Skeletal muscle satellite cell (primary cell): ENCODE data around the gene SMURF2. TPM values are rescaled to one million over a fixed set of nuclear protein-coding genes. Genes with fewer than 3 reads are reported as not detected.

ENCODE experiments used
- H3K27me3 ChIP-seq: 2 replicates; pipeline ENCODE4 v1.7.0; 2013; ENCODE audit warnings: low read length; ENCODE audit not compliant: control insufficient read depth, insufficient read depth
- H3K36me3 ChIP-seq: 2 replicates; pipeline ENCODE4 v1.7.0; 2013; ENCODE audit warnings: mild to moderate bottlenecking, control low read depth, low read length; ENCODE audit not compliant: insufficient read depth
- H3K4me1 ChIP-seq: 2 replicates; pipeline ENCODE4 v1.7.0; 2013; ENCODE audit warnings: low read length; ENCODE audit not compliant: control insufficient read depth, insufficient read depth
- H3K4me2 ChIP-seq: 2 replicates; pipeline ENCODE4 v1.7.0; 2013; ENCODE audit warnings: mild to moderate bottlenecking, low read length
- H3K4me3 ChIP-seq: 2 replicates; pipeline ENCODE4 v1.7.0; 2013; ENCODE audit warnings: low read length
- H3K9ac ChIP-seq: 2 replicates; pipeline ENCODE4 v1.7.0; 2013; ENCODE audit warnings: mild to moderate bottlenecking, low read depth, low read length, moderate library complexity
- H3K9me3 ChIP-seq: replicated peaks from 2 replicates; pipeline ENCODE4 v1.7.0; 2013; ENCODE audit warnings: mild to moderate bottlenecking, control low read depth, low read length
- total RNA-seq: library from RNA; depleted of rRNA; stranded (reverse); fragments of >200 nt; gene quantifications from 2 replicates; pipeline ENCODE4 v1.2.3, GENCODE V29; 2012; rRNA removed

SMURF2 gene
- 96.6 and 129 TPM in 2 replicates for total RNA-seq

GRCh38 chr17:64661976-64662773, at the start of gene SMURF2:
TSS of gene SMURF2 (minus strand) at chr17:64662307. CDS start at chr17:64661880, 427 bp downstream.
- peaks cover 14% of the 10 kb centered on the region for H3K36me3 ChIP-seq
- peak within 1 kb of the TSS; percentile 86 for H3K4me2 ChIP-seq
- no peaks in the 10 kb centered on the region for H3K9me3 ChIP-seq
- peak within 1 kb of the TSS; percentile 97 for H3K9ac ChIP-seq
- H3K27me3 ChIP-seq = no peaks in the 10 kb centered on the region
- H3K4me3 ChIP-seq = peak within 1 kb of the TSS; percentile 97
- H3K4me1 ChIP-seq = peaks cover 29% of the 10 kb centered on the region

- Histone ChIP-seq H3K4me1 (peaks cover 49% of the 10 kb centered on the region), H3K9ac (peak overlapping the region; percentile 73)
Measured at GRCh38 chr17:64709481-64709880, 47.4 kb upstream of the SMURF2 start.

DNA sequence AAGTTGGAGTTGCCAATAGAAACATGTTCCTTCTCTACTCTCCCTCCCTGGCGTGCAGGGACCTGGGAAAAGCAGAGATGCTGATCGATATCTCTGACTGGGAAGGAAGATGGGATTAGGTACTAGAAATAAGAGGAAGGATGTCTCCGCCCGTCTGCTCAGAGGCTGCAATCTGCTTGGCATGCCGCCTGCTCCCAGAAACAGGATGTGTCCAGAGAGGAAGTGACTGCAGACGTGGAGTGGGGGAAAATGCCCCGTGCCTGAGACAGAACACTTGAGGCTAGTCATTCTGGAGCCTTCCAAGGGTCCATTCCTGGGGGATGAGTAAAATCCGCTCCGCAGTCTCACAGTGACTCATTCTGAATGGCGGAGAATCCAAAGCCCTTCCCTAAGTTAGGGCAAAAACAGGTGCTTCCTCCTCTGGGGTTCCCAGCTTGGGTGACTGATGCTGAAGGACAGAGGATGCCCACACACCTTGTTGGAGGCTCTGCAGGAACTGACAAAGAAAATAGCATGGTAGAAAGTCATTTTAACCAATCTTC, 45.0 kb upstream of the SMURF2 start:
- H3K4me1 ChIP-seq = peaks cover 38% of the 10 kb centered on the region
- H3K4me3 ChIP-seq = peak overlapping the region; percentile 51
- H3K9ac ChIP-seq = peak overlapping the region; percentile 82
- H3K27me3 ChIP-seq = no peaks in the 10 kb centered on the region
- H3K4me2 ChIP-seq = peak overlapping the region; percentile 72
- no peaks in the 10 kb centered on the region for H3K9me3 ChIP-seq
- no peaks in the 10 kb centered on the region for H3K36me3 ChIP-seq

More at GRCh38 chr17:64709481-64709880, 47.4 kb upstream of the SMURF2 start:
- Histone ChIP-seq H3K9me3 (no peaks in the 10 kb centered on the region), H3K4me2 (peak overlapping the region; percentile 42), H3K36me3 (no peaks in the 10 kb centered on the region), H3K4me3 (no peak overlapping the region), H3K27me3 (no peaks in the 10 kb centered on the region)

DNA sequence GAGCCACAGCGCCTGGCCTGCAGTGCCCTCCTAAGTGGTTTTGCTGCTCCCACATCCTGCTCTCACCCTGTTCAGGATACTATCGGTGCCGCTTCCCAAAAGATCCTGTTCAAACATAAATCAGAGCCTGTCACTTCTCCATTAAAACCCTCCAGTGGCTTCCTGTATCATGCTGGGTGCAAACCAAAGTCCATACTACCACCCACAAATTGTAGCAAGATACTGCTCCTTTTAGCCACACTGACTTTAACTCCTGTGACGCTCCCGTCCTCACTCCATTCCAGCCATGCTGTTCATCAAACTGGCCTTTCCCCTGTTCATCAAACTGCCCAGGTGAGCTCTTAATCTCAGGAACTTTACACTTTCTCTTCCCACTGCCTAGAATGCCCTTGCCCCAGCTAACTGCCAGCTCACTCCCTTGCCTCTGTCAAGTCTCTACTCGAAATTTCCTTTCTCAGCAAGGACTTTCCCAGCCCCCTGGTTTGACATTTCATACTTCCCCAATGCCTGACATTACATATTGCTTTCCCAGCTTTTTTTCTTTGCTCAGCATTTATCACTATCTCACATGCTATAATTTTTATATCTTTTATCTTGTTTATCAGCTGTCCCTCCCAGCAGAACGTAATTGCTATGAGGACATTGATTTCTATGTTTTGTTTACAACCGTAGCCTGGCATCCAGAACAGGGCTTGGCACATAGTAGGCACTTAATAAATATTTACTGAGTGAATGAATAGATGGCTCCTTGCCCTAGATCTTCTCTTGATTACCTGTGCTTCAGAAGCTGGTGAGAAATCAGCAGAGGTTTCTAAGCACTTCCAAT, 44.3 kb upstream of the SMURF2 start:
- Histone ChIP-seq H3K27me3 (no peaks in the 10 kb centered on the region), H3K4me3 (peak overlapping the region; percentile 51), H3K36me3 (no peaks in the 10 kb centered on the region), H3K4me1 (peaks cover 38% of the 10 kb centered on the region), H3K9ac (peak overlapping the region; percentile 82), H3K9me3 (no peaks in the 10 kb centered on the region), H3K4me2 (peak overlapping the region; percentile 72)

DNA sequence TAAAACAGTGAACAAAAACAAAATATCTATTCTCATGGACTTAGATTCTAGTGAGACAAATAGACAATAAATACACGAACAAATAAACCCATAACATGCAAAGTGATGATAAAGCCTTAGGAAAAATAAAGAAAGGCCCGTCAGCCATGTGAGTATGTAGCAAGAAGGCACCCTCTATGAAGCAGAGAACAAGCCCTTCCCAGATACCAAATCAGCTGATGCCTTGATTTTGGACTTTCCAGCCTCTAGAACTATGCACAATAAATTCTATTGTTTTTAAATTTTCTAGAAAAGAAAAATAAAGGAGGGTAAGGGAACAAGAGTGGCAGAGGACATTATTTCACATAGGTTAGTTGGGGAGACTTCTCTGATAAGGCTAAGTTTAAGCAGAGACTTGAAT, 40.7 kb upstream of the SMURF2 start:
- no peaks in the 10 kb centered on the region for H3K27me3 ChIP-seq
- no peak overlapping the region for H3K9ac ChIP-seq
- no peaks in the 10 kb centered on the region for H3K36me3 ChIP-seq
- H3K9me3 ChIP-seq = no peaks in the 10 kb centered on the region
- H3K4me3 ChIP-seq = no peak overlapping the region
- H3K4me1 ChIP-seq = peaks cover 29% of the 10 kb centered on the region
- no peak overlapping the region for H3K4me2 ChIP-seq

DNA sequence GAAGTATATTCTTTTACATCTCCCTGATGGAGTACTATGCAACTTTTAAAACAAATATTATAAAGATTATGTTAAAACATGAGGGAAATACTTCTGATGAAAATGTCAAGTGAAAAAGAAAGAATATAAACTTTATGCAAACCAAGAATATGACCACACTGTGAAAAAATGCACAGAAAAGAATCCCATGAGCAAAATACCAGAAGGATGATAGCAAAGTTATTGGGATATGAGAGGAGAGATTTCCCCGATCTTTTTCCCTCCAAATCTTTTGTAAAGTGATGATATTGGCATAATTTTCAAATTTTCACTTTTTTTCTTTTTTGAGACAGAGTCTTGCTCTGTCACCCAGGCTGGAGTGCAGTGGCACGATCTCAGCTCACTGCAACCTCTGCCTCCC, 36.6 kb upstream of the SMURF2 start:
- H3K9me3 ChIP-seq = no peaks in the 10 kb centered on the region
- H3K9ac ChIP-seq = no peak overlapping the region
- H3K4me2 ChIP-seq = no peak overlapping the region
- peaks cover 19% of the 10 kb centered on the region for H3K4me1 ChIP-seq
- no peaks in the 10 kb centered on the region for H3K36me3 ChIP-seq
- H3K4me3 ChIP-seq = no peak overlapping the region
- no peaks in the 10 kb centered on the region for H3K27me3 ChIP-seq

DNA sequence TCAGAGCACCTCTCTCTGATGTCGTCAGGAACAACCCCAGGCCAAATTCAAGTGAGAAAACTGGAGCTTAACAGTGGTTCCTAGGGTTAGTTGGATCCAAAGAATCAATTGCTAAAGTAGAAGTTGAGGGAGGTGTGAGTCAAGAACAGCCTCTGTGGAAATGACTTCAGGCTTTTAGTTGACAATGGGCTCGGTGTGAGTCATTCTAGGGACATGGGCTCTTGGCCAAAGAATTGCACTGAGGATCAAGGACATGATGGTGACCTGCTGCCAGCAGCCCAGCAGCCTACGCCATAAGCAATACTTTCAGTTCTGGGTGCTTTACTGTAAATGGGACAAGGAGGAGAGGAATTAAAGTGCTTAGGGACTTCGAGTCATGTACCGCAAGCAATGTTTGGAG, 32.1 kb upstream of the SMURF2 start:
- Histone ChIP-seq H3K4me2 (peak overlapping the region; percentile 10), H3K4me1 (peaks cover 8% of the 10 kb centered on the region), H3K4me3 (no peak overlapping the region), H3K27me3 (no peaks in the 10 kb centered on the region), H3K36me3 (no peaks in the 10 kb centered on the region), H3K9me3 (no peaks in the 10 kb centered on the region), H3K9ac (no peak overlapping the region)

DNA sequence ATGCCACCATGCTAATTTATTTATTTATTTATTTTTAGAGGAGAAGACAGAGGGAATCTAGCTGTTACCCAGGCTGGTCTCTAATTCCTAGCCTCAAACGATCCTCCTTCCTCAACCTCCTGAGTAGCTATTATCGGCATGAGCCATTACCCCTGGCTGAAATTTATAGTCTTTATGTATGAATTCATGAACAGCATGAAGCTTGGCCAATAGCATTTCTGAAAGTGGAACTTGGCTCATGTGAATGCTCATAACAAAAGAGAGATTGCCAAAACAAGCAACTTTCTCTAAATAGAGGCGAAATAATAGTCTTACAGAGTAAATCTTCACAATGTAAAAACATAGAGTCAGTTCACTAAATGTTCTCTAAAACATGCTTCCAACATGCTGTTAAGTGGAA, 30.1 kb upstream of the SMURF2 start:
- Histone ChIP-seq H3K36me3 (no peaks in the 10 kb centered on the region), H3K9me3 (no peaks in the 10 kb centered on the region), H3K9ac (no peak overlapping the region), H3K4me3 (no peak overlapping the region), H3K4me2 (no peak overlapping the region), H3K4me1 (peaks cover 19% of the 10 kb centered on the region), H3K27me3 (no peaks in the 10 kb centered on the region)

DNA sequence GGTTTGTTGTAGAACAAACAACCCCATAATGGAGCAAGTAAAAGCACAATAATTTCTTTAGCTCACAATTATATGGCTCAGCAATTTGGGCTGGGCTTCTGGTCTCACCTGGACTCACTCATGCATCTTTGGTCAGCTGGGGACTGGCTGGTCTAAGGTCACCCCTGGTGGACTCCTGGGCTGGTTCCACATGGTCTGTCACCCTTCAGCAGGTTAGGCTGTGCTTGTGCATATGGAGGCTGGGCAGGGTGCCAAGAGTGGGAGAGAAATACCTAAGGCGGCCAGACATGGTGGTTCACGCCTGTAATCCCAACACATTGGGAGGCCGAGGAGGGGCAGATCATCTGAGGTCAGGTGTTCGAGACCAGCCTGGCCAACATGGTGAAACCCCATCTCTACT, 27.0 kb upstream of the SMURF2 start:
- no peaks in the 10 kb centered on the region for H3K27me3 ChIP-seq
- peaks cover 24% of the 10 kb centered on the region for H3K4me1 ChIP-seq
- no peaks in the 10 kb centered on the region for H3K36me3 ChIP-seq
- H3K9me3 ChIP-seq = no peaks in the 10 kb centered on the region
- no peak overlapping the region for H3K4me2 ChIP-seq
- no peak overlapping the region for H3K4me3 ChIP-seq
- no peak overlapping the region for H3K9ac ChIP-seq

DNA sequence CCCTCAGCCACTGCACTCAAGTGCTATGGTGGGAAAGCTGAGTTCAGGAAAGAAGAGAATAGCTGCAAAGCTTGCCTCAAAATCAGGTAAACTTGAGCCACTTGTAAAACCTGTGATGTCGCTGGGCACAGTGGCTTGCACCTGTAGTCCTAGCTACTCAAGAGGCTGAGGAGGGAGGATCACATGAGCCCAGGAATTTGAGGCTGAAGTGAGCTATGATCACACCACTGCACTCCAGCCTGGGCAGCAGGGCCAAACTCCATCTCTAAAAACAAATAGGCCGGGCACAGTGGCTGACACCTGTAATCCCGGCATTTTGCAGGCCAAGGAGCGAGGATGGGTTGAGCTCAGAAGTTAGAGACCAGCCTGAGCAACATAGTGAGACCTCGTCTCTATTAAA, 26.4 kb upstream of the SMURF2 start:
- no peak overlapping the region for H3K4me2 ChIP-seq
- no peak overlapping the region for H3K9ac ChIP-seq
- H3K36me3 ChIP-seq = no peaks in the 10 kb centered on the region
- H3K4me3 ChIP-seq = no peak overlapping the region
- peaks cover 27% of the 10 kb centered on the region for H3K4me1 ChIP-seq
- no peaks in the 10 kb centered on the region for H3K9me3 ChIP-seq
- H3K27me3 ChIP-seq = no peaks in the 10 kb centered on the region

GRCh38 chr17:64687961-64688360, 25.9 kb upstream of the SMURF2 start:
- Histone ChIP-seq H3K9ac (no peak overlapping the region), H3K9me3 (no peaks in the 10 kb centered on the region), H3K4me3 (no peak overlapping the region), H3K4me1 (peaks cover 32% of the 10 kb centered on the region), H3K27me3 (no peaks in the 10 kb centered on the region), H3K4me2 (no peak overlapping the region), H3K36me3 (no peaks in the 10 kb centered on the region)
